A172 (cell line): ENCODE results near the gene KLHL22. TPM values are rescaled to one million over a fixed set of nuclear protein-coding genes. Genes with fewer than 3 reads are reported as not detected.

Experiments used
- DNase-seq: peaks from one replicate; pipeline ENCODE4 v3.0.0-alpha.2; 2015; ENCODE audit warnings: low spot score
- total RNA-seq: library from RNA; depleted of rRNA; stranded (reverse); fragments of >200 nt; shearing (Covaris generic); gene quantifications from 2 replicates; pipeline ENCODE4 v1.2.3, GENCODE V29; 2014

The KLHL22 gene
- total RNA-seq, 1 experiment from 2014 or later: 12.0 TPM

DNA sequence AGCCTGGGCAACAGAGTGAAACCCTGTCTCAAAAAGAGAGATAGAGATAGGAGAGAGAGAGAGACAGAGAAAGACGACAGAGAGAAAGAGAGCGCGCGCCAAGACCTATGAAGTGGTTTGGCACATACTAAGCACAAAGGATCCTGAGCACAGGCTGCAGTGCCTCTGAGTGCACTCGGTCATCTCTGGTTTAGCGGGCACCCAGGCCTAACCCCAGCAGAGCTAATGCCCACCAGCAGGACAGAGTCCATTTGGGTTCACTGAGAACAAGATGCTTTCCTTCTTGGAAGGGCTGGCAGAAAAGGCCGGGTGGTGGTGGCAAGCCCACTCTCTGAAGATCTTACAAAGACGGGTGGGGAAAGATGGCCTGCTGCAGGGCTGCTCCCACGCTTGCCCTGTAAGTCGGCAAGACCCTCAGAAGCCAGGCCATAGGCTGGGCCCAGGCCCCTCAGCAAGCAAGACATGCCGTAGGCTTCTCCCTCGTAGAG is 61.3 kb downstream of the KLHL22 start:
- DNase-seq: no peak

- no peak for DNase-seq
Observed at GRCh38 chr22:20433686-20434241, 61.8 kb downstream of the KLHL22 start.

DNA sequence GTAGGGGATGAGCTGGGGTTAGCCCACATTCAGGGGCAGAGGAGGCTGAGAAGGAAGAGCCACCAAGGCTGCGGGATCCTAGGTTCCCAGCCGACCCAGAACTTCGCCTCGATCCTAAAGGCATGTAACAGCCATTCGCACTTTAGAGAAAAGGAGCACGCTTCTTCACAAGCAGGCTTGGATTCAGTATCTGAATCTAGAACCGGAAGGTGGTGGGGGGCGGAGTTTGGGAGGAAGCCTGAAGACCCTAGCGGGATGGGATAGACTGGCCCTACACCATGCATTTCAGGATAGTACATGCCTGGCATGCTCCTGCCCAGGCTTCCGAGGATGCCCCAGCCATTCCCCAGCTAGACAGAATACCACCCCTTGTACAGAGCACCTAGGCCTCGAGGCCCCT is 62.4 kb downstream of the KLHL22 start:
- no peak for DNase-seq

GRCh38 chr22:20432244-20432686 is 63.3 kb downstream of the KLHL22 start:
- no peak for DNase-seq

DNA sequence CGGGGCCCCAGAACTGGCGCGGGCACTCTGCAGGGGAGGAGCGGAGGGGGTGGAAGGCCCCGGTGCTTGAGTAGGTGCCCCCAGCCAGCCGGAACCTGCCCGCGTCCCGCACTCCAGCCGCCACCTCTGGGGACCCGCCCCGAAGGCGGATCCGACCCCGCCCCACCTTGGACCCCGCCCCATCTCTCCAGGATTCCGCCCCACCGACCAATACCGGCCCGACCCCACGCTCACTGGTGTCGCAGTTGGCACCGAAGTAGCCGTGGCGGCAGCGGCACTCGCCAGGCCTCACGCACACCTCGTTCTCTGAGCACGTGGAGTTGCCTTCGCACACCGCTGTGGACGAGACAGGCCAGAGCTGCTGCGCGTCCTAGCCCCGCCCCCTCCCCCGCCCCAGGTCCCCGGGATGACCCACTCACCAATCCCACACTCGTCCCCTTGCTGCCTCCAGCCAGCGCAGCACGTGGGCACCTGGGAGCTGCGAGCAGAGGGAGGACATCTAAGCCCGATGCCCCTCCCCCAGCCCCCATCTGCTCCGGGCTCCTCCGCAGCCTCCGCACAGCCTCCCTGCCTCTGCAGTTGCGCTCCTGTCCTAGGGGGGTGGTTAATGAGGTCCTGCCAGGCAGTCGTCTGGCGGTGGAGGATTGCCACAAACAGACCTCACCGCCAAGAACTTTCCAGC is 63.9 kb downstream of the KLHL22 start:
- DNase-seq: no peak

- no peak for DNase-seq
Observed at GRCh38 chr22:20430720-20431510, 64.7 kb downstream of the KLHL22 start.

DNA sequence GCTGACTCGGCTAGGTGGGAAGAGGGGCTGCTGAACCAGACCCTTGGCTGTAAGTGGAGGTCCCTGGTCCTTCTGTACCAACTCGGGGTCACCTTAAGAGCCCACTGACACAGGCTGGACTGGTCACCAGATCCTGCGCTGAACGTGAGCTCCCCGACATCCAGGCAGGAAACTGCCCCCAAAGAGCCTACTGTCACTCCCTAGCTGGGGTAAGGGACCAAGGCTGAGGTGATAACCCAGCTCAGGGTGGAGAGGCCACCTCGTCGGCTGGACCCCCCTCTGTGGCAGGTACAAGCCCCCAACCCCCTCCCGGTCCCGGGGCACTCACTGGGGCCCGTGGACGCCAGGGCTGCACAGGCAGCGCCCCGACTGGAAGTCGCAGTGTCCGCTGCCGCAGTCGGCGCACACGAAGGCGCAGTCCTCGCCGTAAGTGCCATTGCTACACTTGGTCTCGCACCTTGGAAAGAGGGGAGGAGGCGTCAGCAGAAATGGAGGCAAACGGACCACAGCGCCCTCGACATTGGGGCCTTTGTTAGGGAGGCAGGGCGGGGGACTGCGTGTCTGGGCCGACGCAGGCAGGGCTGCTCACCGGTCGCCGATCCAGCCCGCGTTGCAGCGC is 65.4 kb downstream of the KLHL22 start:
- no peak for DNase-seq

GRCh38 chr22:20429254-20430100 is 66.1 kb downstream of the KLHL22 start:
- no peak for DNase-seq

GRCh38 chr22:20428496-20429253 is 66.9 kb downstream of the KLHL22 start:
- no peak for DNase-seq

DNA sequence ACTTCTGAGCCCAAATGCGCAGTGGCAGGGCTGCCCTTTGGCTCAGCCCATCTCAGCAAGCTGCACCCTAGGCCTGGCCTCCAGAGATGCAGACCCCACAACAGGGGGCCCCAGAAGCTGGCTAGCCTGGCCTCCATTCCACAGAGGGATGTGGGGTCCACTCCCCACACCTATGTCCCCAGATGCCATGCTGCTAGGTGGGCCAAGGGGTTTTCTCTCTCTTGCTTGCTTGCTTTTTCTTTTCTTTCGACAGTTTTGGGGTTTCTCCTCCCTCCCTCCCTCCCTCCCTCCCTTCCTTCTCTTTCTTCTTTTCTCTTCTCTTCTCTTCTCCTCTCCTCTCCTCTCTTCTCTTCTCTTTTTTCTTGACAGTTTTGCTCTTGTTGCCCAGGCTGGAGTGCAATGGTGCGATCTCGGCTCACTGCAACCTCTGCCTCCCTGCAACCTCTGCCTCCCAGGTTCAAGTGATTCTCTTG is 67.6 kb downstream of the KLHL22 start:
- DNase-seq: no peak

DNA sequence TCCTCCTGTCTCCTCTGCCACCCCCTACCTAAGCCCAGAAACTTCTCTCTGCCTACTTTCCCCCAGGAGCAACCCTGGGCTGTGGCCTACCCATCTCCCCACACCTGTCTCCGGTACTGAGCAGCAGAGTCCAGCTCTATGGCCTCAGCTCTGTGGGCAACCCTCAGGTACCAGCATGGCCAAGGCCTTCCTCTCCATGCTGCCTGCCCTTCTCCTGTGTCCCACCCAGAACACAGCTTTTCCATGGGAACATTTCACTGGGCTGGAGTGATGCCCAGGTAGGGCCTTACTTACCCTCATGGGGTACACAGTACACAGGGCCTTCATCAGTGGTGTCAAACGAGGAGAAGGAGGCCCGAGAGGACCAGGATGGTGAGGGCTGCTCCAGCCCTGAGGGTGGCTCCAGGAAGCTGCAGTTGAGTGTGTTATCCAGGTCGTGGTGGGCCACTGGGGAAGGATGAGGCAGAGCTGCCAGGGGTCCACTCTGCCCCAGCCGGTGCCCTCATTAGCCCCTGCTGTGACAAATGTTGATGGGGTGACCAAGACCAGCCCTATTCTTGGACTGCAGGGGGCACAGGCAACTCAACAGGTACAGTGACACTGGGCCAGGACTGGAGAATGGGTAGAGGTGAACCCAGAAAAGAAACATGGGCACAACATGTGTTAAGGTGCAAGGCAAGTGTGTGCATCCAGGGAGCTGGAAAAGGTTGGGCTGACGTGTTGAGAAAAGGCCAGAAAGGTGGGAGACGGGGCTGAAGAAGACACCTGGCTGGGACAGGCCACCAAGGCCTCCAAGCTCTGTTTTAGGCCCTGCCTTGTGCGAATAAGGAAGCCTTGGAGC is 68.3 kb downstream of the KLHL22 start:
- DNase-seq: no peak

- DNase-seq: no peak
Observed at GRCh38 chr22:20426259-20426615, 69.4 kb downstream of the KLHL22 start.

- no peak for DNase-seq
Observed at GRCh38 chr22:20425566-20426258, 69.9 kb downstream of the KLHL22 start.

GRCh38 chr22:20424932-20425565 is 70.5 kb downstream of the KLHL22 start:
- DNase-seq: no peak

DNA sequence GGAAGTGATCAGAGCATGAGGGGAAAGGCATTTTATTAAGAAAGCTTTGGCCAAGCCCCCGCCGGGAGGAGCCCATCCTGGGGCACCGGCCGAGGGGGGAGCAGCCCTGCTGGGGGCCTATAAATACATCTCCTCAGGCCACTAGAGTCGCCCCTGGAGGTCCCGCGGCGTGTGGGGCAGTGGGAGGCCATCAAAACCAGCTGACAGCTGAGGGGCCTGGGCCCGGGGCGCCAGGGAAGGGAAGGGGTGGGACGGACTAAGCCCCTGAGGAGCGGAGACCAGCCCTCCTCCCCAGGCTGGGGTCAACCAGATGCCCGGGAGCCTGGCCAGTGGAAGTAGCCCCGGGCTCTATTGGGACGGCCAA is 71.0 kb downstream of the KLHL22 start:
- no peak for DNase-seq

GRCh38 chr22:20423906-20424551 is 71.6 kb downstream of the KLHL22 start:
- DNase-seq: no peak

GRCh38 chr22:20423008-20423905 is 72.3 kb downstream of the KLHL22 start:
- DNase-seq: no peak
